ENCODE results near the gene AGTRAP.
A peak's percentile ranks its signal among the peaks of the same experiment; 100 is the strongest.

Gene AGTRAP

DNA sequence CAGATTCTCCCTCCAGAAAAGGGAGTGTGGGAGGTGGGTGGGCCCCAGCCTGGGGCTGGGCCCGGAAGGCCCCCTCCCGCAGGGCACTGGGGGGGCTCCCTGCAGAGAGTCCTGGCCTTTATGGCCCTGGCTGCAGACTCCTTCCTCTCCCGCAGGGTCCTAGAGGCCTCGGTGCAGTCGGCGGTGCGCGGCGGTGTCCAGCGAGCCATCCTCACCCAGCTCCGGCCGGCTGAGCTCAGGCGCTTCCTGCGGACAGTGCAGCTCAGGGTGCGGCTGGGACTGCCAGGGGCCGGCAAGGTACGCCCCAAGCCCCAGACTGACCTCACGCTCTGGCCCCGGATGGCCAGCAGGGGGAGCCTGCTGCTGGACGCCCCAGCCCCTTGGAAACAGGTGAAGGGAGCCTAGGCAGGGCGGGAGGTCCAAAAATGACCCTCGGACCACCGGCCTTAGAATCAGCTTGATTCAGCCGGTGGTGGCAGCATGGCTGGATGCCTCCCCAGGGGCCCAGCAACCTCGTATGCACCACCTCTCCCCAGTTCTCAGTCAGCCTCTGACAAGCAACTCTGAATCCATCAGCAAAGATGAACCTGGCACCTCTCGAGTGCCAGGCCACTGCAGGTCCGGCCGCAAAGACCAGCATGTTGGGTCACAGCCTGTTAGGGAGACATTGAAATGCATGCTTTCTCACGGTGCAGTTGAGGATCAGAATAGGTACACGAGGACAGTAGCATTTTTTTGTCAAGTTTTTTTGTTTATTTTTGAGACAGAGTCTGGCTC lies 49.2 kb downstream of the AGTRAP start:
- peak; percentile 43 for DNase-seq (ENCODE audit: low read depth)

DNA sequence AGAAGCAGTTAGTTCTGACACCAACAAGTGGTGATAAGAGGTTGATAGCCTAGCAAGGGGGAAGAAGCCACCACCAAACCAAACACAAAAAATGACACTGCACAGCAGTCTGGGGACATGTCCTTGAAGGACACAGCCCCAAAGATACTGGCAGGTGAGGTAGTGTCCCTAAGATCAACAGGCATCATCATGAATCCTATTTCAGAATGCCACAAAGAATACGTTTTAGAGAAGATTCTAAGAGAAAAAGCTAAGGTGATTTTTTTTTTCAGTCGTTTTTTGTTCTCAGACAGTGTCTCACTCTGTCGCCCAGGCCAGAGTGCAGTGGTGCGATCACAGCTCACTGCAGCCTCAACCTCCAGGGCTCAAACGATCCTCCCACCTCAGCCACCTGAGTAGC lies 50.2 kb downstream of the AGTRAP start:
- DNase-seq (ENCODE audit: low read depth): no peak

DNA sequence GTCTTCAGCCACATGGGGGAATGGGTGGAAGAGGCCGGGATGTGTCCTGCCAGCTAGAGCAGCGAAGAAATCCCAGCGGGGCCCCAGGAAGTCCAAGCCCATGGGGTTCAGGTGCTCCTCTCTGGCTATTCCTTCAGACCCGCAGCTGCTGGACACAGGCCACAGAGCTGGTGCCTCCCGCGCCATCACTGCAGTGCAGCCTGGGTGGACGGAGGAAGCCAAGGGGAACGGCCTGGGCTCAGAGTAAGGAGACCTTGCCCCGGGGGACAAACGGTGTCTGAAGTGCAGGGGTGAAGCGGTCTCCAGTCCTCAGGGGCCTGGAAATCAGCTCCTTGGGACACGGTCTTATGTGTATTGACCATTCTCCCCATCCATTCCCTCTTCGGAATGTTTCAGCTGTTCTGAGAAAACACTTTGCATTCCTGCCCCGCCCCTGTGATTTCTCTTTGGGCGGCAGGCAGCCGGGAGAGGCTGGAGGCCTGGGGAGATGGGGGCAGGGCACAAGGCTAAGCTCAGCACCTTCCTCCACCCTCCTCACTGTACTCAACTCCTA lies 51.4 kb downstream of the AGTRAP start:
- no peak for DNase-seq (ENCODE audit: low read depth)

DNA sequence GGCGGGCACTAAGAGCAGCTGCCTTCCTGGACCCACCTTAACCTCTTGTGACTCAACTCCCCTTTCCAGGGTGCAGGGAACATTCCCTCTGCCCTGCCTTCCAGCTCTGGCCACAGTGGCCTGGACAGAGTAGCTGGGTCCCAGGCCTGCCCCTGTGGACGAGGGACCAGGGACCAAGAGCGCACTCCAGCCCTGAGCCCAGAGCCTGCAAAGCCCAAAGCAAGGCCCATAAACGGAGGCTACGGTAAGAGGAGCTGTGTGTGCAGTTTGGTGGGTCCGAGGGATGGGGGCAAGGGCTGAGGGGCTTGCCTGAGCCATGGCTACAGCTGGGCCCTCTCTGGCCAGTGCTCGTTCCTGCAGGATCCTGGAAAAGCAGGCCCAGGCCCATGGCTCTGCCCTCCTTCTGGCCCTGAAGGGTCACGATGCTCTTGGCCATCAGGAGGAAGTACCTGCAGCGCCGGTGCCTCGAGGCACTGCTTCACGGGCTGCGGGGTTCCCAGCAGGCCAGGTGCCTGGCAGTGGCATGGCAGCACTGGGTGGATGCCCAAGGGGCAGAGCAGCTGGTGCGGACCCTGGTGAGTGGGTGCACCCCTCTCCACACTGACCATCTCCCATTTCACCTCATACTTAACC lies 52.0 kb downstream of the AGTRAP start:
- DNase-seq (ENCODE audit: low read depth): no peak

DNA sequence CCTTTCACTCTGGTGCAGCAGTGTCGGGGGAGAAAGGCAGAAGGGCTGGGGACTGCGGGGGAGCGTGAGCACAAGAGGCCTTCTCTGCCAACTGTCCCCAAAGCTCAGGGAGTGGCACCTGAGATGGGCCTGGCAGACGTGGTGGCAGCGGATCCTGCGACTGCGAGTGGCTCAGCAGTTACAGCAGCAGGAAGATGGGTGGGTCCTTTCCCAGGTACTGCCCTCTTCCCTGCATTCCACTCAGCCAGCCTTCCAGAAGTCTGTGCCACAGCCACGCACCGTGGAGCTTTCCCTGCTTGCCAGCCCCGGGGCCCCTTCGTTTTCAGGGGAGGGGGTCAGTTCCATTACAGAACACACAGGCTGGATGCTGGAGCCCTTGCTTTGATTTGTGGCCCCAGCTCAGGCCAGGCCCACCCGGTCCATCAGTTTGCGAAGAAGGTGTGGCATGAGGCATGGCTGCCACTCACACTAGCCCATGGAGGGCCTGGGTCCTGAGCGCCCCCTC lies 52.7 kb downstream of the AGTRAP start:
- DNase-seq (ENCODE audit: low read depth): no peak

DNA sequence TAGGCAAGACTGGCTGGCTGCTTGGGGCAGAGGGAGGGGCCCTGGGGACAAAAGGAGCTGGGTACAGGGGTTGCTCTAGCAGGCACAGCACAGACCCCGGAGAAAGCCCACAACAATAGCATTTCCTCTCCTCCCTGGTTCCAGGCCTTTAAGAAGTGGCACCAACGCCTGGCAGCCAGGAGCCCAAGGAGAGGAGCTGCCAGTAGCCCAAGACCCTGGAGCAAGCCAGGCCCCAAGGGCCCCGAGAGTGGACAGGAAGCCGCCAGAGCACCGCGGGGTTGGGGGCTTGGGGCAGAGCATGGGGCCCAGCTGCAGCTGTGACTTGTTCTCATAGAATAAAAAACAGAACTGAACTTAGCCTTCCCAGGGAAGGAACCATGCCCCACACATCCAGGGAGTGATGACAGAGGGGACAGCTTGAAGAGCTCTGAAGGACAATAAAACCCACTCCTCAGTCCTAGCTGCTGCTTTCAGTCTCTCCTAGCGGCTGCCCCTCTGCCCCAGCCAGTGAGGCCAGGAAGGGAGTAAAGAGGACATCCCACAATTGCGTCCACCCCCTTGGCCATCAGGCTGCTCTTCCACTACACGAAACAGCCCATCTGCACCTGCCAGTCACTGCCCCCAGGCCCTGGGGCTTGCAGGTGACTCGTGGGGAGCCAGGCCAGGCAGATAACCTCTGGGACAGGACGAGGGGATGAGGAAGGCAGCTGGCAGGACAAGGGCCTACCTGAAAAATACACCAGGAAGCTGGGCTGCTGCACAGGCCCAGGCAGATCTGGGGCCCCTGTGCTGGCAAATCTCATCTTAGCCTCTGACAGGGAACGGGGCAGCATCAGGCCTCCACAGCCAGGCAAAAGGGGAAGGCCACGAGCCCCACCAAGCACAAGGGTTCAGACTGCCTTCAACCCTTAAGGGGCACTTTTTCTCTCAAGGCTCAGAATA lies 53.5 kb downstream of the AGTRAP start:
- DNase-seq (ENCODE audit: low read depth): no peak

DNA sequence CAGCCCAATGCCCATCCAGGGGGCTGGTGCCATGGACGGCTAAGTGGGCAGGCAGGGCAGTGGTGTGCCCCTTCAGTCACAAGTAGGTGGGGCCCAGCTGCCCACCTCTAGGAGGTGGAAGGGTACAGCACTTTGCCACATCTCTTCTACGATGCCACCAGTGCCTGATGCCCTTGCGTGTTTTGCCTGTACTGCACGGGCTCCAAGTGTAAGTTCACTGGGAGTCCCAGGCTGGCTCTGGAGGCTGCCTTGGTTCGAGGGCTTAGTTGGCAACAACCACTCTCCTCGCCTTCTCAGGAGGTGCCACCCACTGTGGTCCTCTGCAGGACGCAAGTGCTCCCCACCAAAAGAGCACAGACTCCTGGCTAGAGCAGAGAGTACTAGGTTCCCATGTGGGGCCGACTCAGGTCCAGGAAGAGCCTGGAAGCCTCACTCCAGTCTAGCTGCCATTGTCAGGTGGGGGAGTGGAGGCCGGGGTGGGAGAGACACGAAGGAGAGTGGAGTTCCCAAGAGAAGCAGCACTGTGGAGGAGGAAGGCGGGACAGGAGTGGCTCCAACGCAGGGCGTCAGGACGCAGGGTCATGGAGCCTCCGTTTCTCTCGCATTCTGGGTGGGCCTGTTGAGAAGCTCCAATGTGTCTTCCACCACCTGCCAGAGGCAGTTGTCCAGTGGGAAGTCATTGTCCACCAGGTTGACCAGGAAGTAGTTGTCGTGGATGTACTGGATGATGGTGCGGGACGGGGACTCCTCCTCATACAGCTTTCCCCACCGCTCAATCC lies 54.4 kb downstream of the AGTRAP start:
- DNase-seq (ENCODE audit: low read depth): no peak

DNA sequence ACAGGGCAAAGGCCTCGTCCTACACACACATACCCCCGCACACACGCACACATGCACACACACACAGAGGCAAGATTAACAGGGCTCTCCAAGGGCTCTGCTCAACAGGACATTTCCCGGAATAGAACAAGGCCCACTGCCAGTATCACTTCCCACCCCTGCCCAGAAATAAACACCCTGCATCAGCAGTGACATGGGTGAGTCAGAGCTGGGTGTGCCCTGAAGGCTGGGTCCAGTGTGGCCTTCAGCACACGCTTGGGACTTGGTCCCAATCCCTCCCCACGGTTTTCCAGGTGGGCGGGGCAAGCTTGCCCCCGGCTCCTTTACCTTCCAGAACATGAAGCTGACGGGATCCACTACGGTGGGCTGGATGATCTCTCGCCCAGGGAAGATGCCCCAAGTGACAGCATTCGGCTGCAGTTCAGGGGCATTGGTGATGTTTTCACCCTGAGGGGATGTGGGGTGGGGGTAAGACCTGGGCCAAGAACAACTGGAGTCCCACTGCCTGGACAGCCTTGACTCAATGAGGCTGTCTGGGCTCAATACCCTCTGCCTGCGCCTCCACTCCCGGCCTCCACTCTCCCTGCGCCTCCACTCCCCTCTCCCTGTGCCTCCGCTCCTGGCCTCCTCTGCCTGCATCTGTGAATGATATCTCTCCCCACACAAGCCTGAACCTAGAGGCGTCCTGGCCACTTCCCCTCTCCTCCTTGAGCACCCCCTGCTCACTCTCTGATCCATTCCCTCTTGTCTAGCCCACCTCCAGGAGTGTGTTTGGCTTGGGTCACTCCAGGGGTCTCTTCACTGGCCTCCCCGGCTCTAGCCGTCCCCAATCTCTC lies 55.2 kb downstream of the AGTRAP start:
- DNase-seq (ENCODE audit: low read depth): no peak

DNA sequence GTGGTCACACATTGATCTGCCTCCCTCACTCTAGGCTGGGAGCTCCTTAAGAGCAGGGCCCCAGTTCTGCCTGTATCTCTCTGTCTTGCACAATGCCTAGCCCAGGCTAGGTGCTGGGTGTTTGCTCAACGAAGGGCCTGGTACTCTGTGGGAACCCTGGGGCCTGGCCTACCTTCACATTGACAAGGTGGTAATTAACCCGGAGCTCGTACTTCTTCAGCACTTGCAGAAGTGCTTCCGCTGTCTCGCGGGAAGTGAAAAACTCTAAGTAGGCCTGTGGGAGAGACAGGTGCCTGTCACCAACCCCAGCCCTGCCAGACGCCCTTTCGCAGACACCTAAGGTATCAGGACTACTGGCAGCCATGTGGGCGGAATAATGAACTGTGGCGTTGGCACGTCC lies 56.2 kb downstream of the AGTRAP start:
- DNase-seq (ENCODE audit: low read depth): no peak

DNA sequence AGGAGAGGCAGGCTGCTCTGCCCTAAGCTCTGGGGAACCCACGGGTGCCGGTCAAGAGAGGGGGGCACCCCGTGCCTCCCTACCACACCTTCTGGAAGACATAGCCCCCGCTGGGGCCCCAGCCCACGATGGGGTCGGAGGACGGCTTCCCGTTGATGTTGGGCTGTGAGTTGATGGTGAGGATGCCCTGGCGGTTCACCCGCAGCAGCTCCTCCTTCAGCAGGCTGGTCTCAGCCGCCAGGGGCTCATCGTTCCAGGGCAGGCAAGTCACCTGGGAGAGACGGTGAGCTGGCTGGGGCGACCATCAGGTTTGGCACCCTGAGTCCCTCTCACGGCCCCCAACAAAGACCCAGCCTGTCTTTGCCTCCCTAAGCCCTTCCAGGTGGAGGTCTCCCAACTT lies 57.9 kb downstream of the AGTRAP start:
- no peak for DNase-seq (ENCODE audit: low read depth)

DNA sequence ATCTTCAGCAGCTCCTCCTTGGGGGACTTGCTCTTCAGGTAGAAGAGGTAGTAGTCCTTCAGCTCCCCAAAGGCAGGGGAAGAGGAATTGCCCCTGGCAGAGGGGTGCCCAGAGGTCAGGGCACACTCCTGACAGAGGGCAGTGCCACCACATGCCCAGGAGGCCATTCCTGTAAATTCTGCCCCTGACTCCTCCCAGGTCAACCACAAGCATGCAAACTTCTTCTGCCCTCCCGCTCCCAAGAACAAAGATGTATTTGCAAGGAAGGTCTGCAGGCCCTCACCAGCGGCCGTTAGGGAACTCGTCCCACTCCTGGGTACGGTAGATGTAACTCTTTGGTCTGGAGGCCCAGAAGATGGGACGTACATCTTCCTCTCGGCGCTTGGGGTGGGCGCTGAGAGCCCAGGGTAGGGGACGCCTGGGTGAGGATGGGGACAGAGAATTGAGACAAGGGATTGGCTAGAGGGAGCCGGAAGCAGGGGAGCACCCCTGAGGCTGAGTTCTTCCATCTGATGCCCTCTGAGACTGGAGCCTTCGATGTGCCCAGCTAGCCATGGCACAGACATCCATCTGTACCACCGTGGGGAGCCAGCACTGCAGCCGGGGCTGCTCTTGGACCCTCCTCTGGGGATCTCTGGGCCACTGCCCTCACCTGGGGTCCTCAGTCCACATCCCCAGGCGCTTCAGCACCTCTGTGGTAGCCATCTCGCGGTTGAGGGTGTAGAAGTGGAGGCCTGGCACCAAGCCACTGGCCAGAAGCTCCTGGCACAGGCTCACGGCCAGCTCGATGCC lies 58.7 kb downstream of the AGTRAP start:
- no peak for DNase-seq (ENCODE audit: low read depth)

DNA sequence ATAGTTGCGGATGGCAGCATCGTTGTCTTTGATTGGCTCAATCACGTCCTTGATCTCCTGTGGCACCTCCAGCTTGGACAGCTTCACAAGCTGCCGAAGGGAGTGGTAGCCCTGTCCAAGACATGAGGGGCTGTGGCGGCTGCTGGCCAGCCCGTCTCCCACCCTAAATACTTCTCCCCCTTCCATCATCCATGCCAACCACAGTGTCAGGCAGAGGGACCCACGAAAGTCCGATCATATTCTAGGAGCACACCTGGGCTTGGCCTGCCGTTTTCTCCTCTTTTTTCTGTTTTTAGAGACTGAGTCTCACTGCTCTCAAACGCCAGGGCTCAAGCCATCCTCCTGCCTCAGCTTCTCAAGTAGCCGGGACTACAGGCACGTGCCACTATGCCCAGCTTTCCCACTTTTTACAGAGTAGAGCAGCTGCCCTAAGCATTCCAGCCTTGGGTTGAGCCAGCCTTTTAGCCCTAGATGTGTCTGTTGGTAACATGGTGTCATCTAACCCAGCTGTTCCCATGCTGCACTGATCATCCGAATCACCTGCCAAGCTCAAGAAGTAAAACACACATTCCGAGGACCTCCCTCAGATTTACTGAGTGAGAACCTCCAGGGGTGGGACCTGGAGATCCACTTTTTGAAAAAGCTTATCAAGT lies 59.4 kb downstream of the AGTRAP start:
- no peak for DNase-seq (ENCODE audit: low read depth)

DNA sequence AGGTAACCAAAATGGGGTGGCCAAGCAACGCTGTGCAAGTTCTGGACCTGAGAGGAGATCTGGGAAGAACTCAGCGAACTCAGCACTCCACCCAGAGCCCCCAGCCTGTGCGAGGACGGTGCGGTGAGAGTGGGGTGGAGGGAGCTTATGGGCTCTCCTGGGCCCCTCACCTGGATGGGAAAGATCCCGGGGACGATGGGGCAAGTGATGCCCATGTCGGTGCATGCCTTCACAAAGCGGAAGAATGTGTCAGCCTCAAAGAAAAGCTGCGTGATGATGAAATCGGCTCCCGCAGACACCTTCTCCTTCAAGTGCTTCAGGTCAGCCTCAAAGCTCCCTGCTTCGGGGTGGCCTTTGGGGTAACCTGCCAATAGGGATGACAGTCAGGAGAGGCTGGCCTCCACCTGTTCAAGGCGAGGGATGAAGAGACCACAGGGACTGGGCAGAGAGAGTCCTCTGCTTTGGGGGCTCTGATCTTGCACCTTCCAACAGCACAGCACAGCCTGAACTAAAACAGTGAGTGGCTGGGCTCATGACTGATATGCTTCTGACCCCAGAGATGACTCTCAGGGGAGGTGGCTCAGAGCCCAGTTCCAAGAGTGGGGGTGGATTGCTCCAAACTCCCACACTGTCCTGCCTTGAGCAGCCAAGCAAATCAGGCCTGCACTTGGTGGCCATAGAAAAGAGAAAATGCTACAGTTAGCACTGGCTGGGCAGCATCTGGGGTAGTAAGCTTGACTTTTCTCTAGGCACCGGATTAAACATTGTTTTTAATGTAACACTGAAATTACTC lies 60.3 kb downstream of the AGTRAP start:
- no peak for DNase-seq (ENCODE audit: low read depth)

DNA sequence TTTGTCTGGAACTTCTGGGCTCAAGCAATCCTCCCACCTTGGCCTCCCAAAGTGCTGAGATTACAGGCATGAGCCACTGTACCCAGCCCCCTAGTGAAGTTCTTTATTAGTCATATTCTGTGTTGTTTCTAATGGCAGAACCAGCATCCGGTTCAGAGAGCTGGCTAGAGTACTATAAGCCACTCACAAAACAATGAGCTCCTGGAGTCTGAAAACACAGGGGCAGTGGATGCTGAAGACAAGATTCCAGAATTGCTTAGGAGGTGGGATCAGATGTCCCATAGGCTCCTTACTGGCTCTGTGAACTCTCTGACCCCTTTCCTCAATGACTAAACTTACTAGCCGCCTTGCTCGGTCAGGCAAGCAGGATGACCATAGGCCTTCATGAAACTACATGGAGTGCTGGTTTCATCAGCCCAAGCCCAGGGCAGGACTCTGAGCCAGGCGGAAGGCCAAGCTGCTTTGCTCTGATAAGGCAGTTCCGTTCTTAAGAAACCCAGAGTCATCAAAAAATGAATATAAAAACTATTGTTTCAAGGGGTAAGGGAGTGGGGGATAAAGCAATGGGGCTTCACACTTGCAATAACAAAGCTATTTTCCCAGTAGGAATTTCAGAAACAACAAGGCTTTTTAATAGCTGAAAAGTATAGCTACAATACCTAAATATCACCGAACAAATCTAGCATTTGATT lies 61.7 kb downstream of the AGTRAP start:
- DNase-seq (ENCODE audit: low read depth): no peak

DNA sequence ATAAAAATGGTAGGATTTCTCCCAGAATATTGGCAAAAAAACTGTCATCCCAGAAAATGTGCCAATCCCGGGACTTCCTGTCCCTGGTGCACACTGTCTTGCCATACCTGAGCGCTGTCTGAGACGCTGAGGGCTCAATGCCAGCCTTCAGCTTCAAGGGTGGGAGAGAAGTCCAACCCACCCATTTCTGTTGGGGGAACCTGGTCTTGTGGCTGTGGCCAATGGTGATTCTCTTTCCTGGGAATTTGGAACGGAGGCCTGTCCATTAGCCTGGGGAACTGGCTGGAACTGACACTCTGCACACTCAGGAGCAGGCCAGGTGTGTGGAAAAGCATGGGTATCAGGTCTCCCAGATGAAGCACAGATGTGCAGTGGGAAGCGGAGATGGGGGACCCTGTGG lies 63.2 kb downstream of the AGTRAP start:
- DNase-seq (ENCODE audit: low read depth): no peak

DNA sequence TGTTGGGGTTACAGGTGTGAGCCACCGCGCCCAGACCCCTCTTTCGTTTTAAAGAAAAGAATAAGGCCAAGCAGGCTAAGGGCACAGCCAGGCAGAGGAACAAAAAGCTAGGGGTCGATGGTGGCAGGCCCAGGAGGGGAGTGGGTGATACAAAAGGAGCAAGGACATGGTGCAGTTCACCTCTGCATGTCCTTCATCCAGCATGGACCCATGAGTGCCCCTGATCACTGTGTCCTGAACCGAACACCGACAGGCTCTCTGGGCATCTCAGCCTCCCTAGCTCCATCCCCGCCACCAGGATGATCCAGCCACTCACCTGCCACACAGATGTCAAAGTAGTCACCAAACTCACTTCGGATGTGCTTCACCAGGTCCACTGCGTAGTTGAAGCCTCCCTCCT lies 64.0 kb downstream of the AGTRAP start:
- no peak for DNase-seq (ENCODE audit: low read depth)

DNA sequence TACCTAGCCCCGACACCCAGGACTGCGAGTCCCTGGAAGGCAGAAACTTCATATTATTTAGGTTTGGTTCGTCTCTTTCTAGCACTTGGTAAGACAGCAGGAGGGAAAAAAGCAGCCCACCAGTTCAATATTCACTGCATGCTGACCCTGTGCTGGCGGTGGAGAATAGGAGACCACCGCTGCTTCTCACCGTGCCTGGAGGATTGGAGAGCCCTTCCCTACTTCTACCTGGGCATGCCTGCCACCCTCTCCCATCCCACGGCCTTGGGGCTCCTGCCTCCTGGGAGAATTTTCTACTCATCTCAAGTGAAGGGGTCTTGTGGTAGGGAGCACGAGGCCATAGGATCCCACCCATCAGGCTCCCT lies 64.4 kb downstream of the AGTRAP start:
- DNase-seq (ENCODE audit: low read depth): no peak
